Measurements from ENCODE around the gene FMO4. TPM values are rescaled to one million over a fixed set of nuclear protein-coding genes. Genes with fewer than 3 reads are reported as not detected.

The FMO4 gene
- total and polyA plus RNA-seq, 10 of the 15 experiments (the other 5 are each of a cell fraction or from before 2014, with no cell fraction given): 0.26 to 3.0 (median 1.1) TPM

DNA sequence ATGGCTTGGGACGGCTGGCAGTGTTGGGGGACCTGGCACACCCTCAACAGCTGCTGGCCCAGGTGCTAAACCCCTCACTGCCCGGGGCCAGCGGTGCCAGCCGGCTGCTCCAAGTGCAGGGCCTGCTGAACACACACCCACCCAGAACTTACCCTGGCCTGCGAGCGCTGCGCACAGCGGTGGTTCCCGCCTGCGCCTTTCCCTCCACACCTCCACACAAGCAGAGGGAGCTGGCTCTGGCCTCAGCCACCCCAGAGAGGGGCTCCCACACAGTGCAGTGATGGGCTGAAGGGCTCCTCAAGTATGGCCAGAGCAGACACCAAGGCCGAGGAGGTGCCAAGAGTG is 67.9 kb downstream of the FMO4 start (continued):
- TF ChIP-seq, protein P1, sequence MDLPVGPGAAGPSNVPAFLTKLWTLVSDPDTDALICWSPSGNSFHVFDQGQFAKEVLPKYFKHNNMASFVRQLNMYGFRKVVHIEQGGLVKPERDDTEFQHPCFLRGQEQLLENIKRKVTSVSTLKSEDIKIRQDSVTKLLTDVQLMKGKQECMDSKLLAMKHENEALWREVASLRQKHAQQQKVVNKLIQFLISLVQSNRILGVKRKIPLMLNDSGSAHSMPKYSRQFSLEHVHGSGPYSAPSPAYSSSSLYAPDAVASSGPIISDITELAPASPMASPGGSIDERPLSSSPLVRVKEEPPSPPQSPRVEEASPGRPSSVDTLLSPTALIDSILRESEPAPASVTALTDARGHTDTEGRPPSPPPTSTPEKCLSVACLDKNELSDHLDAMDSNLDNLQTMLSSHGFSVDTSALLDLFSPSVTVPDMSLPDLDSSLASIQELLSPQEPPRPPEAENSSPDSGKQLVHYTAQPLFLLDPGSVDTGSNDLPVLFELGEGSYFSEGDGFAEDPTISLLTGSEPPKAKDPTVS (IDR thresholded peaks at IDR 0.05; ENCODE audit: low read depth, low read length): no peak
- no peak for TF ChIP-seq ZNF384 (IDR thresholded peaks at IDR 0.05; ENCODE audit: borderline replicate concordance, low read depth, low read length)

DNA sequence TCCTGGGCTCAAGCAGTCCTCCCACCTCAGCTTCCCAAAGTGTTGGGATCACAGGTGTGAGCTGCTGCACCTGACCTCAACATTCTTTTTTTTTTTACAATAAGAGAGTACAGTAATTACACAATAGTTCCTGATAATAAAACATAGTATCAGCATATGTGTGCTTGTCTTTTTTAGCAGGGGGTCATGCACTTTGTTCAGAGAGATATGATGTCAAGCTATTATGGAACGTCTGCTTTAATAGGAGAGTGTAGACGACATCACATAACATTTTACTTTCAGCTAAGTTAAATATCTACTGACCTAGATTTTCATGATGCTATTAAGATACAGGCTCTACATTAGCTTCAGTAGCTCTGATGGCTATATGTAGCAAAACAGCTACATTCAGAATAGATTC is 70.5 kb downstream of the FMO4 start:
- no peak overlapping the region for H3K4me3 ChIP-seq
- ChIA-PET CTCF (no interaction called here), RAD21 (ENCODE audit: unreplicated experiment) (no interaction called here), POLR2A (no interaction called here), SMC1A (ENCODE audit: uncharacterized antibody, unreplicated experiment) (interaction anchor here (0.6 kb wide), 1 partner anchor 296 kb away, joined by 3 read pairs; no protein-coding TSS in a partner anchor)
- in situ Hi-C loops (cut with MboI): no loop called here
- H2AFZ ChIP-seq (ENCODE audit: control insufficient read depth, low read depth, low read length): no peak overlapping the region
- no peaks in the 10 kb centered on the region for H3K79me2 ChIP-seq (ENCODE audit: control insufficient read depth, insufficient read depth, low read length)
- ATAC-seq: no peak
- BruUV-seq (replicated peaks): no TSS peak
- DNase-seq (ENCODE audit: low read depth, low spot score): no peak
- intact Hi-C loops (cut with micrococcal nuclease; ENCODE audit: unreplicated experiment): no loop called here
- 64% methylated on average over 2 of the region's 2 CpGs for WGBS (ENCODE audit: insufficient coverage, insufficient replicate concordance, low lambda C conversion rate, missing lambda C conversion rate)
- H3K36me3 ChIP-seq (ENCODE audit: control insufficient read depth in 2 of 2, insufficient read depth in 2 of 2, low read length in 1 of 2): no peaks in the 10 kb centered on the region
- H3K9ac ChIP-seq (ENCODE audit: control insufficient read depth, insufficient read depth, low read length): no peak overlapping the region
- no peaks in the 10 kb centered on the region; the same call in 2 of the 3 replicates for H3K9me3 ChIP-seq (replicated peaks; ENCODE audit: control insufficient read depth, insufficient read depth, low read length)
- FAIRE-seq: no peak
- H3K27me3 ChIP-seq (replicated peaks in 1 of 2; ENCODE audit: control insufficient read depth in 2 of 2, insufficient read depth in 2 of 2, low read length in 1 of 2): peaks cover 0 to 2% of the 10 kb centered on the region in 2 experiments; a peak in 2 of 4 replicates
- no peaks in the 10 kb centered on the region for H3K4me1 ChIP-seq (ENCODE audit: control insufficient read depth, insufficient read depth, low read length)
- H3K4me2 ChIP-seq (ENCODE audit: control insufficient read depth, insufficient read depth): no peak overlapping the region
- H4K20me1 ChIP-seq (ENCODE audit: control insufficient read depth, insufficient read depth): no peaks in the 10 kb centered on the region
- H3K27ac ChIP-seq (ENCODE audit: control insufficient read depth, insufficient read depth): no peak overlapping the region
- TF ChIP-seq CHD1 (IDR thresholded peaks at IDR 0.05; ENCODE audit: low read depth, low read length) (no peak), RAD51 (IDR thresholded peaks at IDR 0.05) (no peak), MTA3 (IDR thresholded peaks at IDR 0.05; ENCODE audit: borderline replicate concordance, low read length) (no peak), NFYB (IDR thresholded peaks at IDR 0.05; ENCODE audit: insufficient read depth, low read depth, low read length) (no peak), ZBED1 (IDR thresholded peaks at IDR 0.05; ENCODE audit: borderline replicate concordance) (no peak), HDAC6 (IDR thresholded peaks at IDR 0.05; ENCODE audit: unreplicated experiment) (no peak), STAT1 (conservative IDR thresholded peaks at IDR 0.05) (no peak), ZNF217 (IDR thresholded peaks at IDR 0.05) (no peak), ESRRA (IDR thresholded peaks at IDR 0.05; ENCODE audit: low read length) (no peak), CREM (IDR thresholded peaks at IDR 0.05; ENCODE audit: low read depth) (no peak), STAT3 (IDR thresholded peaks at IDR 0.05; ENCODE audit: low read depth, low read length) (no peak), FOXK2 (IDR thresholded peaks at IDR 0.05) (no peak)
- TF ChIP-seq, protein P2, sequence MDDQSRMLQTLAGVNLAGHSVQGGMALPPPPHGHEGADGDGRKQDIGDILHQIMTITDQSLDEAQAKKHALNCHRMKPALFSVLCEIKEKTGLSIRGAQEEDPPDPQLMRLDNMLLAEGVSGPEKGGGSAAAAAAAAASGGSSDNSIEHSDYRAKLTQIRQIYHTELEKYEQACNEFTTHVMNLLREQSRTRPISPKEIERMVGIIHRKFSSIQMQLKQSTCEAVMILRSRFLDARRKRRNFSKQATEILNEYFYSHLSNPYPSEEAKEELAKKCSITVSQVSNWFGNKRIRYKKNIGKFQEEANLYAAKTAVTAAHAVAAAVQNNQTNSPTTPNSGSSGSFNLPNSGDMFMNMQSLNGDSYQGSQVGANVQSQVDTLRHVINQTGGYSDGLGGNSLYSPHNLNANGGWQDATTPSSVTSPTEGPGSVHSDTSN (IDR thresholded peaks at IDR 0.05; ENCODE audit: insufficient replicate concordance, low read depth, low read length): no peak
- TF ChIP-seq, protein P3, sequence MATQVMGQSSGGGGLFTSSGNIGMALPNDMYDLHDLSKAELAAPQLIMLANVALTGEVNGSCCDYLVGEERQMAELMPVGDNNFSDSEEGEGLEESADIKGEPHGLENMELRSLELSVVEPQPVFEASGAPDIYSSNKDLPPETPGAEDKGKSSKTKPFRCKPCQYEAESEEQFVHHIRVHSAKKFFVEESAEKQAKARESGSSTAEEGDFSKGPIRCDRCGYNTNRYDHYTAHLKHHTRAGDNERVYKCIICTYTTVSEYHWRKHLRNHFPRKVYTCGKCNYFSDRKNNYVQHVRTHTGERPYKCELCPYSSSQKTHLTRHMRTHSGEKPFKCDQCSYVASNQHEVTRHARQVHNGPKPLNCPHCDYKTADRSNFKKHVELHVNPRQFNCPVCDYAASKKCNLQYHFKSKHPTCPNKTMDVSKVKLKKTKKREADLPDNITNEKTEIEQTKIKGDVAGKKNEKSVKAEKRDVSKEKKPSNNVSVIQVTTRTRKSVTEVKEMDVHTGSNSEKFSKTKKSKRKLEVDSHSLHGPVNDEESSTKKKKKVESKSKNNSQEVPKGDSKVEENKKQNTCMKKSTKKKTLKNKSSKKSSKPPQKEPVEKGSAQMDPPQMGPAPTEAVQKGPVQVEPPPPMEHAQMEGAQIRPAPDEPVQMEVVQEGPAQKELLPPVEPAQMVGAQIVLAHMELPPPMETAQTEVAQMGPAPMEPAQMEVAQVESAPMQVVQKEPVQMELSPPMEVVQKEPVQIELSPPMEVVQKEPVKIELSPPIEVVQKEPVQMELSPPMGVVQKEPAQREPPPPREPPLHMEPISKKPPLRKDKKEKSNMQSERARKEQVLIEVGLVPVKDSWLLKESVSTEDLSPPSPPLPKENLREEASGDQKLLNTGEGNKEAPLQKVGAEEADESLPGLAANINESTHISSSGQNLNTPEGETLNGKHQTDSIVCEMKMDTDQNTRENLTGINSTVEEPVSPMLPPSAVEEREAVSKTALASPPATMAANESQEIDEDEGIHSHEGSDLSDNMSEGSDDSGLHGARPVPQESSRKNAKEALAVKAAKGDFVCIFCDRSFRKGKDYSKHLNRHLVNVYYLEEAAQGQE (IDR thresholded peaks at IDR 0.05; ENCODE audit: low read depth, low read length): no peak
